GM21423 (cell line): ENCODE measurements around the gene SETBP1.
A peak's percentile ranks its signal among the peaks of the same experiment; 100 is the strongest.

Experiments
- ATAC-seq: cut with Tn5 transposase; IDR thresholded peaks from one replicate; pipeline ENCODE4 v1.9.1; 2021; ENCODE audit warnings: mild to moderate bottlenecking, moderate library complexity; ENCODE audit not compliant: unreplicated experiment

SETBP1 gene

GRCh38 chr18:44859263-44859662, 178.6 kb downstream of the SETBP1 start:
- ATAC-seq: no peak

- no peak for ATAC-seq
These were observed 179.2 kb downstream of the SETBP1 start for GRCh38 chr18:44859751-44860439.

GRCh38 chr18:44862112-44862511, 181.4 kb downstream of the SETBP1 start:
- no peak for ATAC-seq

- no peak for ATAC-seq
These were observed 185.4 kb downstream of the SETBP1 start for GRCh38 chr18:44866103-44866502.

- no peak for ATAC-seq
These were observed 188.8 kb downstream of the SETBP1 start for GRCh38 chr18:44869533-44869932.

GRCh38 chr18:44870631-44871502, 190.2 kb downstream of the SETBP1 start:
- no peak for ATAC-seq

GRCh38 chr18:44871771-44872170, 191.1 kb downstream of the SETBP1 start:
- ATAC-seq: no peak

GRCh38 chr18:44876024-44876423, 195.3 kb downstream of the SETBP1 start:
- no peak for ATAC-seq

- no peak for ATAC-seq
These were observed 196.1 kb downstream of the SETBP1 start for GRCh38 chr18:44876755-44877154.

- no peak for ATAC-seq
These were observed 197.6 kb downstream of the SETBP1 start for GRCh38 chr18:44878335-44878734.

- ATAC-seq: no peak
These were observed 199.5 kb downstream of the SETBP1 start for GRCh38 chr18:44880170-44880569.

- ATAC-seq: no peak
These were observed 200.9 kb downstream of the SETBP1 start for GRCh38 chr18:44881461-44882162.

- ATAC-seq: no peak
These were observed 201.6 kb downstream of the SETBP1 start for GRCh38 chr18:44882163-44882868.

GRCh38 chr18:44883671-44884070, 203.0 kb downstream of the SETBP1 start:
- no peak for ATAC-seq

- ATAC-seq: no peak
These were observed 203.7 kb downstream of the SETBP1 start for GRCh38 chr18:44884431-44884830.

GRCh38 chr18:44885507-44885906, 204.8 kb downstream of the SETBP1 start:
- ATAC-seq: no peak

GRCh38 chr18:44887227-44887631, 206.5 kb downstream of the SETBP1 start:
- peak; percentile 83 for ATAC-seq

GRCh38 chr18:44889111-44889510, 208.4 kb downstream of the SETBP1 start:
- no peak for ATAC-seq

GRCh38 chr18:44893045-44893706, 212.5 kb downstream of the SETBP1 start:
- no peak for ATAC-seq

GRCh38 chr18:44893966-44894365, 213.3 kb downstream of the SETBP1 start:
- no peak for ATAC-seq
